Measurements from ENCODE around the gene PLEKHH3.
A peak's percentile ranks its signal among the peaks of the same experiment; 100 is the strongest.
"Not testable (repeated sequence)": the region's sequence is repeated elsewhere in the genome, so short reads cannot be mapped to it uniquely, and the experiment has no call there.

PLEKHH3 gene

GRCh38 chr17:42670789-42671657 lies 5.8 kb downstream of the PLEKHH3 start:
- DNase-seq, result no peak

GRCh38 chr17:42669977-42670788 lies 6.6 kb downstream of the PLEKHH3 start:
- no peak for DNase-seq

DNA sequence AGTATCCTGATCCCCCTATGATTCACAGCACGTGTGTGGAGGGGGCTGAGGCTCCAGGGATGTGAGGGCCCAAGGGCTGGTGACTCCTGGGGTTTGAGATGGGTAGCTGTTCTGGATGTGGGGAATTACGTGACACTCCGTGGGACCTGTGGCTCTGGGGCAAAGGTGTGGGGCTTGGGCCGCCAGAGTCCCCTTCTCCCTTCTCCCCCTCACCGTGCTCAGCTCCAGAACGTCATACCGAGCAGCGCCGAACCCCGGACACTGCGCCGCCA lies 7.2 kb downstream of the PLEKHH3 start:
- DNase-seq, result no peak

DNA sequence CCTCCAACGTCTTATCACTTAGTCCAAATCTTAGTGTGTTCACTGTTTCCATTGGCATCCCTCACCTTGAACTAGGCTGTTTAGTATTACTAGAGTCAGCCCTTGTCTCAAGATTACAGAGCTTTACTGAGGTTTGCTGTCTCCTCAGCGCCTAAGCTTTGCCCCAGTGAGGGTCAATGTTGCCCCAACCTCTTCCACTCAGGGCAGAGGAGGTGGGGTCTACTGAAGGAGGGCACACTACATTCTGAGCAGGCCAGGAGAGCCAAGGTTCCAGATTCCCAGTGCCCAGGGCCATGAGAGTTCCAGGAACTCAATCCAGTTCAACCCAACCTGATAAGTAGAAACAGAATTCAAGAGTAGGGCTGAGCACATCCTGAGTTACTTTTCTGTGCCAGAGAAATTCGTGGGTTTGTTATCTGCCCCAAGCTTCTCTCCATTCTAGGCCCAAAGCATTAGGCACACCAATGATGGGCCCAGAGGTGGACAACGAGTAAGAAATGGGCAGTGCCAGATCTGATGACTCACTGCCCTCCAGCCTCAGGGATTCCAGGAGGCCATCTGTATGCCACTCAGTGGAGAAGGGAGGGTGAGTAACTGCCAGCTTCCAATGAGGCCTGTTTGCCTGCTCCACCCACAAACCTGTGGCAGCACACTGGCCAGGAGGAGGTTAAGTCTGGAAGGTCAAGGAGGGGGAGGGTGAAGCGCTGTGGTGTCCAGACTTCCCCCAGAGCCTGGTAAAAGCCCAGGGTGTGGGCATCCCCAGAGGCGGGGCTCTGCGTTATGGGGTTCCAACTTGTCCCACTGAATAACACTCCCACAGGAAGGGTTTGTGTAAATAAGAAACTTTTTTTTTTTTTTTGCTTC lies 9.5 kb downstream of the PLEKHH3 start:
- DNase-seq, result peak; percentile 96

GRCh38 chr17:42666126-42666525 lies 10.7 kb downstream of the PLEKHH3 start:
- not testable (repeated sequence) for DNase-seq

DNA sequence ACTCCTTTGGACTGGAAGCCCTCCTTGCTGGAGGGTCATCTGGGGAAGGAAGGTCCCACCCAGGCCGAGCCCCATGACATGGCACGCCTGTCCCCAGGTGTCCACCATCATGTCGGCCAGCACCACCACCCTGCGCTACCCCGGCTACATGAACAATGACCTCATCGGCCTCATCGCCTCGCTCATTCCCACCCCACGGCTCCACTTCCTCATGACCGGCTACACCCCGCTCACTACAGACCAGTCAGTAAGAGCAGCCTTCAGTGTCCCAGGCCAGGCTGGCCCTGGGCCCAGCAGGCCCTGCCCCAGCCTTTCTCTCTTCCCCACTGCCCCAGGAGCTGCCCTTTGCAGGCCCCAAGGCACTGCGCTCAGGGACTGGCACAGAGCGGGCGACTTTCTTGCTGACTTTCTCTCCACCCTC lies 11.2 kb downstream of the PLEKHH3 start:
- no peak for DNase-seq

DNA sequence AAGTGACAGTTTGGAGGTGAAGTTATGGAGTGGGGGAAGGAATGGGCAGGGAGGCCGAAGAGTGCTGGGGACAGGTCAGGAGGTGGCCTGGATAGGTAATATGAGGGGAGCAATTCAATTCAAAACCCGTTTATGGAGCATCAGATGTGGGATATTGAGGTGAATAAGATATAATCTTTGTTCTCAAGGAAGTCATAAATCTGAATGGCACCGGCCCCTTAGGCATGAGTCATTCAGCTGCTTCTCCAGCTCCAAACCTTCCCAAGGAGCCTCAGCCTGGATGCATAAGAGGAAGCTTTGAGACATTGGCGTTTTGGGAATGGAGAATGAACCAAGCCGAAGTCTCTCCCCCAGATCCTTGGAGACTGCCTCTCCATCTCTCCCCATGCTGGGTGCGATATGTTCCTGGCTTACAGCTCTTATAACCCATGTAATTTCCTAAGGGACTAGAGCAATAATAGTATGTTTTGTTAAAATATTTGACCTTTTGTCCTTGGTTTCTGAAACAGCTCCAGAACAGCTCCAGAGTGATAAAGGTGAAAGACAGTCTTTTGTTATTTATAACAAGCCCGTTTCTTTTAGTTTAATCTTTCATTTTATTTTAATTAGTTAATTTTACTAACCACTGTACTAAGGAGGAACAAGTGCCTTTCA lies 16.0 kb downstream of the PLEKHH3 start:
- peak; percentile 88 for DNase-seq

DNA sequence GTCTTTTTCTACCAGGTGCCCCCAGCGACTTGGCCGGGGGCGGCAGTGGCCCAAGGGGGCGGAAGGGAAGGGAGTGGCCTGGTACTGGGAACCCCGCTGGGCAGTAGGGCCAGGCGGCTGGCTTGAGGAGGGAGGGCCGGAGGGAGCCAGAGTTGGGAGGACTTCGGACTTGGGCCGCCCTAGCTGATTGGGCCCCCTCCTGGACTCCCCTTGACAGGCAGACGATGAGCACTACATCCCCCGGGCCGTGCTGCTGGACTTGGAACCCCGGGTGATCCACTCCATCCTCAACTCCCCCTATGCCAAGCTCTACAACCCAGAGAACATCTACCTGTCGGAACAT lies 16.9 kb downstream of the PLEKHH3 start:
- DNase-seq, result not testable (repeated sequence)

DNA sequence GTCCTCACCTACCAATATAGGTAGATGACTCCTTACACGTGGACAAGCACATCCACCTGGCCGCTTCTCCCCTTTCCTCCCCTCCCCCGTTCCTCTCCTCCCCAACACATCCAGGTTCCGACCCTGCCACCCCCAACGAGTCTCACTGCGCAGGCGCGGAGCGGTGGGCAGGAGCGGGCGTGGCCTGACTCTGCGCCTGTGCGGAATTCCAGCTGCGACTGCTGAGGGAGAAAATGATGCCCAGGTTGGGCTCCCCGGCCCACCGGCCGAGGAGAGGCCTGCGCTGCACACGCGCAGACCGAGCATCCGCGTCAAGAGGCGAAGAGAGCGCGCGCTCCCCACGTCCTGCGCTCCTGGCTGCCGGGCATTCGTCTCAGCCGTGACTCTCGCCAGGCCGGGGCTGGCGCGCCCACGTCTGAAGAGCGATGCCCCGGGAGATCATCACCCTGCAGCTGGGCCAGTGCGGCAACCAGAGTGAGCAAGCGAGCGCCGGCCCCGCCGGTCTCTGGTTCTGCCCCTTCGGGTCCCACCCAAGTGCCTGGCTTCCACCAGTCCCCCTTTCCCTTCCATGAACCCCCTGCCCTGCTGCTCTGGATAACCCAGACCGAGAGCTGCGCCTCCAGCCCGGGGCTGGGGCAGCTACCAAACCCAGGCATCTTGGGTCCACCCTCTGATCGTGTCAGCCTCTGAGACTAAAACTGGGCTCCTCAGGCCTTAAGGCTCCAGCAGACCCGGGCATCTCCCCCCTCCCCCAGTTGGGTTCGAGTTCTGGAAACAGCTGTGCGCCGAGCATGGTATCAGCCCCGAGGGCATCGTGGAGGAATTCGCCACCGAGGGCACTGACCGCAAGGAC lies 17.5 kb downstream of the PLEKHH3 start, which contains the start of gene TUBG2:
TUBG2 (plus strand) TSS at position 206 of the 853 bp plus-strand sequence; CDS start at position 426, 220 bp downstream.
- peak; percentile 93 for DNase-seq

- DNase-seq, result no peak
Measured at GRCh38 chr17:42657824-42658588, 18.8 kb downstream of the PLEKHH3 start.

DNA sequence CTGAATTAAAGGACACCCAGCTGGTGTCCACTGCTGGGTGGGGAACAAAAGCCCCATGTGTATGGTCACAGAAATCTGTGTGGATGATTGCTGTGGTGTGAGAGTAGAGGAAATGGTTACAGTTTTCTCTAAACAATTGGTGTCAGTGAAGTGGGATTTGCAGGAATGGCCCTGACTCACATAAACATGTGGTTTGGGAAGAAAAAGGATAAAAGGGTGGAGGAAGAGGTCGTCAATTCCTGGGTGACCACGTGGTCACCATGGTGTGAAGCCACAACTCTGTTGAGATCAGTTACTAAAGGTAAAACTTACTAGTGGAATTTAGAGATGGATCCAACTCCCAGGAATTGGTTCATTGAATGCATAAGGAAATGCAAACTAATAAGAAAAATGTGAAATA lies 21.3 kb downstream of the PLEKHH3 start:
- DNase-seq, result peak; percentile 64

DNA sequence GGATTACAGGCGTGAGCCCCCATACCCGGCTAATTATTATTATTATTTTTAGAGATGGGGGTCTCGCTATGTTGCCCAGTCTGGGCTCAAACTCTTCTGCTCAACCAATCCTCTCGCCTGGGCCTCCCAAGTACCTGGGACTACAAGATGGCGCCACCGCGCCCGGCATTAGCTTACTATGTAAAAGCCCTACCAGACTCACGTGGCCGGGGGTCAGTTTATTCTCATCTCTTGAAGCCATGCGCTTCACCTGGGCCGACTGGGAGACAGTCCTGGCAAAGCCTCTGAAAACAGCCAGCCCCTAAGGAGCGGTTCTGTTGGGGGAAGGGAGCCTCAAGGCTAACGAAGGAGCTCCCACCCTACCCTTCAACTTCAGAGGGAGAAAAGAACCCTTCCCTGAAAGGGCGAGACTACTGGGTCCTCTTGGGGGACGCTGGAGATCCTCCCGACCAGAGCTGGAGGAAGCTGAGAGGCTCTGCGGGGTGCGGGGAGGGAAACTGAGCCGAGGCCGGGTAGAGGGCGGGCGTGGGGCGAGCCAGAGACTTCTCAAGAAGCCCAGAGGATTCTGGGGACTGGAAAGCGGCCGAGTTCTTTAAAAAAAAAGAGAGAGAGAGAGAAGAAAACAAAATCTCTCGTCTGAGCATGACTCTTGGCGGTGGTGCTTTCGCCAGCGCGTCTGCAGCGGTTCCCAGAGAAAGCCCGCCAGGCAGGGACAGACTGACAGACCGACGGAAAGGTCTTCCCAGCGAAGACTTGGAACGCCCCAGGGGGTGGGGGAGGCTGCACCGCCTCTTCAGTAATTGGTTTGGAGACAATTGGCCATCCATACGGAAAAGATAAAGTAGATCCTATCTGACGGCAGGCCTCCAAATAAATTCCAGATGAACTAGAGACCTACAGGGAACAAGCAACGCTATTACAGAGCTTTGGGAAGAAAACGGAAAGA lies 23.3 kb downstream of the PLEKHH3 start:
- peak; percentile 78 for DNase-seq

DNA sequence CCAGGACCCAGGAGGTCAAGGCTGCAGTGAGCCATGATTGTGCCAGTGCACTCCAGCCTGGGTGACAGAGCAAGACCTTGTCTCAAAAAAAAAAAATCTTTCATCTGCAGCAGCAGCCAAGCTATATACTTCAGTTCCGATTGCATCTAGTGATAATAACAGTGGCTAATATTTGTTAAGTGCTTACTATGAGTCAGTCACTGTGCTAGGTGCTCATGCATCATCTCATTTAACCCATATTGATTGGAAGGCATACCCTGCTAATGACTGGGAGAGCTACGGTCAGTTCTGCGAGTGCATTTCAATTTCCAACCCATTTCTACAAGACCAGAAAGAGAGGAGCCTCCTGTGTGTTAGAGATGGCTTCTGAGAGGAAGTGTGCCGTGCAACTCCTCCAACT lies 25.4 kb downstream of the PLEKHH3 start:
- no peak for DNase-seq

GRCh38 chr17:42647778-42648177 lies 29.0 kb downstream of the PLEKHH3 start:
- no peak for DNase-seq

DNA sequence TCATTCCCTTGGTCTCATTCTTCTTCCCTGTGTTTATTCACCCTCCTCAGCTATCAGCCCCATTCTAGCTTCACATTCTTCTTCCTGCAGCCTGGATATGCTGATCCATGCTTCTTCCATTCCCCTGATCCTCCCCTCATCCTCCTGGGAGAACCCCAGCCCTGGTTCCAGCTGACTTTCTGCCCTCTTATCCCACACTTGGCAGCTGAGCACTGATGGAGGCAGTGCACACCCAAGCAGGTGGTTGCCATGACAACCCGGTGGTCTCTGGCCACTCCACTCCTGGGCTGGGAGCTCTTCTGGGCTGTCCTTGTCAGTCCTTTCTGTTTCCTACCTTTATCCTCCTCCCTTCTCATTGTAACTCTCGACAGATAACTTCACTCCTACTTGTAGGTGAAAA lies 34.5 kb downstream of the PLEKHH3 start:
- DNase-seq, result no peak

GRCh38 chr17:42640121-42640520 lies 36.7 kb downstream of the PLEKHH3 start:
- no peak for DNase-seq

- DNase-seq, result no peak
Measured at GRCh38 chr17:42639525-42640113, 37.2 kb downstream of the PLEKHH3 start.

DNA sequence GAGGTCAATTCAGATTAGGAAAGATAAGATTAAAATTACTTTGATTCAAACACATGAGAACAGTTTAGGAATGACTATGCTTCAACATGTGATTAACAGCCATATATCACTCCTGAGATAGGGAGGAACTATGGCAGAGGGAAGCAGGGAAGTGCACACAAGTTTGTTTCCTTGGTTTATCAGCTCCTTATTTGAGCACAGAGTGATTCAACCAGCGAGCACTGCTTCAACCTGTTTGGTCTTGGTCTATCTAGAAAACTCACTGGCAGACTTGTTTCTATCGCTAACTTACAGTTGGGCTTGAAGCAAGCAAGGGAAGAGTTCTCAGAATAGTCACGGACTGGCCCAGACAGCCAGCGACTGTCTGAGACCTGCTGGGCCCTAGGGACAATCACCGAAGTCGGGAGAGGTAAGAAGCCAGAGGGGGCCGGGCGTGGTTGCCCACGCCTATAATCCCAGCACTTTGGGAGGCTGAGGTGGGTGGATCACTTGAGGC lies 43.8 kb downstream of the PLEKHH3 start:
- no peak for DNase-seq

DNA sequence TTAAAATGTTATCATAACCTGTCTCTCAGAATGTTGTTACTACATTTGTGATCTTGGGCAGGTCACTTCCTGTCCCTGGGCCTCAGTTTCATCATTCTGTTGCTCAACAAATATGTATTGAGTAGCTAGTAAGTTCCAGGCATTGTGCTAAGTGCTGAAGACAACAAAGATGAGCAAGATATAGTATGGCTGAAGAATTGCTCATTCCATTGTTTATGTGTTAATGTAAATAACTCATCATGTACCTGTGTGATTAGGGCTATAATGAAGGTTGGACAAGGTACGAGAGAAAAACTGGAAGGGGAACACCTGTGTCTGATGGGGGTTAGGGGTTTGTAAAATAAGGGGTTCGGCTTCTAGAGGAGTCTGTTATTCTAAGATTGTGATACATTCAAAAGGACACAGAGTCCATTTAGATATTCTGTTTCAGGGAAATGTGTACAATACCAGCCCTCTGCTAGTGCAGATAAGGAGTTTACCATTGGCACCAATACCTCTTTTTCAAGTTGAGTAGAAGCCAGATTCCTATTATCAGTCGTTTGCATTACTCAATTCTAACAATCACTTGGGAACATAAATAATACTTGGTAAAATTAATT lies 47.3 kb downstream of the PLEKHH3 start:
- DNase-seq, result no peak

Data from EL (cell line).